SKM-1 treated with dmso at 0.1 percent for 144 hours (cell line): ENCODE measurements around the gene HOXB6.

Experiments used
- DNase-seq: peaks from one replicate; lab custom pipeline; 2025; ENCODE audit not compliant: unreplicated experiment; lab: John Stamatoyannopoulos, UW

The HOXB6 gene

GRCh38 chr17:48636177-48637018, 31.6 kb upstream of the HOXB6 start:
- DNase-seq, result peak; percentile 51

GRCh38 chr17:48634493-48635208, 29.9 kb upstream of the HOXB6 start:
- DNase-seq, result no peak

- no peak for DNase-seq
These were observed 28.5 kb upstream of the HOXB6 start for GRCh38 chr17:48633266-48633677.

DNA sequence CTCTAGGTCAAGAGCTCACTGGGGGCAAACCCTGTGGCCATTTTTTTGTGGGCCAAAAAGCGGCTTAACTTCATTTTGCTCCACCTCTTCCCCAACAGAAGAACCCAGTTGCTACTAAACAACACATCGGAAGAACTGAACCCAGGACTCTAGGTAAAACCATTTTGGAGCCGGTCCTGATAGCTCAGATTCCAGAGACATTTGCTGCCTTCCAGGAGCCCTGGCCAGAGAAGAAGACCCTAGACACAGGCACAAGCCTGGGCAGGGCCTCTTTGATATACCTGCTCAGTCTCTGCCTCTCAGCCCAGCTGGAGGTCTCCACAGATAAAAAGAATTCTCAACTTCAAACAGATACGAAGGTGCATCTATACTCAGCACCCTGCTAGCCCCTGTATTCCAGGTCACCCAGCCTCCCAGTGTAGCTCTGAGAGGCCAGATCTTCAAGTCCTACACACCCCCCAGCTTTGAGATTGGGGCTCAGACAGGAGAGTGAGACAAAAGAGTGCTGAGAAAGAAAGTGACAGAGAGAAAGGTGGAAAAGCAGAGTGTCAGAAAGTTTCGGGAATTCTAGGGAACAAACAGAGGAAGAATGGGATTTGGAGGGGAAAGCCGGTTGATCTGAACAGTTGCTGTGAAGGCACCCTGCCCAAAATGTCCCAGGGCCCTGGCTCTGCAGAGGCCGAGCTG, 27.9 kb upstream of the HOXB6 start:
- no peak for DNase-seq

DNA sequence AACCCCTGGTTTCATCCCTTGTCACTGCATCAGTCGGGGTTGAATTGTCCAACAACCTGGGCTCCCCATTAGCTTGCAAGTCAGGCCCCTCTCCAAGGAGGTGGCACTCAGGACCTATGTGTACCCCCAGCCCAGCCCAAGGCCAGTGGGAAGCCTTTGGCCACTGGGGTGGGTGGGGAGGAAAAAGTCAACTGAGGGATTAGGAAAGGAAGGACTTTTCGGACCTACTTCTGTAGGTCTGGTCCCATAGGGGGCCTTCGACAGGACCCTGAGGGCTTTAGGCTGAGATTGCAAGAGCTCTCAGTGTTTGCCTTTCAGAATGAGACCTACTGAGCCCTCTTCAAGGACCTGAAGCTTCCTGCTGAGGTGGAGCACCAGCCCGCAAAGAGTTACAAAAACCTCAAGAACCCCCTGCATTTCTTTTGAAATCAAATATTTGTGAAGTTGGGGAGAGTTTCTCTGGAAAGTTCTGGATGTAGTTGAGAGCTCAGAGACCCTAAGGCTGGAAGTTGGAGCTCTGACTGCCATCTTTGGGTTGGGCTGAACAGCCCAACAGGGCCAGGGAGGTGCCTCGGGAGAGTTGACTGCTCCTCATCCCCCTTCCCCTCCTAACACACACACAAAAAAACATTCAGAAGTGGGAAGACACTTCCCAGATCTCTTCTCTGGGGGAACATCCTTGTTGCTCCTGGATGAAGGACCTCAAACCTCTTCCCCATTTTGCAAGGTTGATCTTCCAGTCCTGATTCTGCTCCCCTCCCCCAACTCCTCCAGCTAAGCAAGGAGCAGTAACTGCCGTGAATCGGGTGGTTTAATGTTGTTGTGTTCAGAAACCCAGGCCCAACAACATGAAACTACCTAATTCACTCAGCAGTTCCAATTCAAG, 27.1 kb upstream of the HOXB6 start:
- DNase-seq, result no peak

DNA sequence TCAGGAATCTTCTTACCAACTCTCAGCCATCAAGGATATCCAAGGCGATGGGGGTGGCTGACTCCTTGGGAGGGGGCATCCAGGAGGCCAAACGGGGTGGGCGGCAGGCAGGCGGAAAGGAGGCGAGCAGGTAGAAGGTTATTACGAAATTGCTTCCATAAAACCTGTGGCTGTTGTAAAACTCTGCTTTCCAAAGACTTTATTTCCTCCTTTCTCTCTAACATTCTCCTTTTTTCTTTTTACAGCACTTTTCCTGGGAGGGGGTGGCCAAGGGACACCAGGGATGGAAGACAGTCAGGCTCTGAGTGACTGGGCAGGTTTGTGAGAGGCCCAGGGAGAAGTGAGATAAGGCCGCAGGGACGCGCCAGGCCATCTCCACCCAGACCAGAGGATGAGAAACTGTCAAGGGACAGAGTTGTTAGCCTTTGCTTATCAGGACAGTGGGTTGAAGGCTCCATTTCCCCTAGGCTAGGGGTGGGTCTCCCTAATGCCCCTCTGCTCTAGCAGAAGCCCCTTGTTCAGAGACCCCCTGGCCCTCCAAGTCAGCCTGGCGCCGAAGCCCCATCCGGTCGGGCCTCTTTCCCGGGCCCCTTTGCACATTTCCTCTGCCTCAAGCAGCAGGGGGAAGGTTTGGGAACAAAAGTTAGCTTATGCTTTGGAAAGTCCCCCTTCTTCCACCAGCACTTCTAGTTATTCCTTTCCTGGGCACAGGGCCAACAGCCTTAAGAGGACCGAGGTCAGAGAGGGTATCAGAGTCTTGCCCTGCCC, 26.3 kb upstream of the HOXB6 start:
- DNase-seq, result no peak

DNA sequence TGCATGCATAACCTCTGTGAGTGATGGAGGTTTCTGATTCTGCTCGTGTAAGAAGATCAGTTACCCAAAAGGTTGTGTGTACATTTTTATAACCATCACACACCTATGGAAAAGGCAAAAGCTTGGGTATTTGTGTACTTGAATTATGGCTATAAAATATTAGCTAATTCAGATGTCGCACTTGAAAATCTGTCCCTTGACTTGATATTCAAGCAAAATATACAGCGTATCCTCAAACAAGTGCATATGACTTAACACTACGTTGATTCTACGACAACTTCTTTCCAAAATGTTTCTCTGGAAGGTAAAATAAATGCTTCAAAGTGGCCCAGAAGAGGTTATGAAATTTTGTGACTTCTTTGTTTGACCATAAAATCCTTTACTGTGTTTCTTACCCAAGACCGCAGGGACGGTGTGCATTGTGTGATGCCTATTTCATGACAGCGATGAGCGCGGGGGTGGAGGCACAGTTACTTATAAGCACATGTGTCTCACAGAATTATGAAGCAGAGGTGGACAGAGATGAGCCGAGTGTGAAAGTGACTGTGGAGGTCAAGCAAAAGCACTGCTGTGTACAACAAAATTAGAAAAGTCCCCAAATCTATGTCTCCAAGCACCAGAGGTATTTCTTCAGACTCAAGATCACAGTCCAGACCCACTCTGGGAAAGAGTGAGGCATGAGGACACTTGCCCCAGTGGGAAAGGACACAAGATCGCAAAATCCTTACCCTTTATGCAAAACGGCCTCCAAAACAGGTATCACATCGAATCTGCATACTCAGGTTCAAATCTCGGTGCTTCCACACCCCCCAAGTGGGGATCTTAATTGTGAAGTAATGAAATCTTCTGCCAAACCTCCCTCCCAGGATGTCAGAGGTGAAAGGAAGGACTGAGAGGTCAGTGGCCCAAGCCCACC, 25.5 kb upstream of the HOXB6 start:
- no peak for DNase-seq

DNA sequence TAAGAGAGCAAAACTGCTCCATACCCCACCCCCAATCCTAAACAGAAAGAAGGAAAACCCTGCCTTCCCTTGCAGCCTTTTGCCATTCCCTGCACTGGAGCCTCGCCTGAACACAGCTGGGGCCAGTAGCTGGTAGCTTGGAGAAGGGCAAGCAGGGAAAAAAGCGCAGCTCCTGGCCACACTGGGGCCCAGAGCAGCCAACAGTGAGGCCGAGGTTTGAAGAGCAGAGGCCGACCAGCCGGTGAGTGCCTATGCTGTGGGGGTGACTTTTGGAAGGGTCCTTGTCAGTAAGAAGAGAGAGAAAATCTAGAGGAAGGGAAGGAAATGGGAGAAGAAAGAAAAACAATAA, 24.6 kb upstream of the HOXB6 start:
- DNase-seq, result no peak

DNA sequence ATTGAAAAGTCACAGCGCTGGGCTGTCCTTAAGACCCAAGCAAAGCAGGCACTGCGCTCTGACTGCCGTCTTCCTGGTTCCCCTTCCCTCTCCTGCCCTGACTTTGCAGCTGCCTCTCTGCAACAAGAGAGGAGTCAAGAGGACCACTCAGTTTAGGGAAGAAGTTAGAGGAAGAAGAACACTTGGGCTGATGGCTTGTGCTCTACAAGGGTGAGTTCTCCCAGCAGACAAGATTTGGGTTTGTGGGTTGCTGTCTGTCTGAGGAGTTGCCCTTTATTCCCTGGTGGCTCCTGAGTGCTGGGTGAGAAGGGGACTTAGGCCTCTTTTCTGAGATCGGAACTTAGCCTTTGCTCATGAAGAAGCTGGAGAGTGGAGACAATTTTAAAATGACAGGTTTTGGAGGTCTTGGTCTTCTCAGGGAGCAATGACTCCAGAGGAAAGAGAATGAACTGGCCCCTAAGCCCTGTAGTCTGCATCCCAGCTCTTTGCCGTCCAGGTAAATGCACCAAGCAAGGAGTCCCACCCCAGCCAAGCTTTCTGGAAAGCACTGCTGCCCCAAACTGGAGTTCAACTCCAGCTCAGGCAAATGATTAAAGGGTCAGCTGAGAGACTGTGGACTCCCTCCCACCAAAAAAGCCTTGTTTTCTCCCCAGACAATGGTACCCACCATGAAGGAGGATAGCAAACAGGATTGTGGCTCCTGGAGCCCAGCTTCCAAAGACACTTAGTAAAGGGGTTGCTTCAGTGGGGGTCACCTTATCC, 24.0 kb upstream of the HOXB6 start:
- no peak for DNase-seq

GRCh38 chr17:48627623-48628521, 23.1 kb upstream of the HOXB6 start:
- DNase-seq, result no peak

GRCh38 chr17:48627118-48627597, 22.4 kb upstream of the HOXB6 start:
- no peak for DNase-seq

DNA sequence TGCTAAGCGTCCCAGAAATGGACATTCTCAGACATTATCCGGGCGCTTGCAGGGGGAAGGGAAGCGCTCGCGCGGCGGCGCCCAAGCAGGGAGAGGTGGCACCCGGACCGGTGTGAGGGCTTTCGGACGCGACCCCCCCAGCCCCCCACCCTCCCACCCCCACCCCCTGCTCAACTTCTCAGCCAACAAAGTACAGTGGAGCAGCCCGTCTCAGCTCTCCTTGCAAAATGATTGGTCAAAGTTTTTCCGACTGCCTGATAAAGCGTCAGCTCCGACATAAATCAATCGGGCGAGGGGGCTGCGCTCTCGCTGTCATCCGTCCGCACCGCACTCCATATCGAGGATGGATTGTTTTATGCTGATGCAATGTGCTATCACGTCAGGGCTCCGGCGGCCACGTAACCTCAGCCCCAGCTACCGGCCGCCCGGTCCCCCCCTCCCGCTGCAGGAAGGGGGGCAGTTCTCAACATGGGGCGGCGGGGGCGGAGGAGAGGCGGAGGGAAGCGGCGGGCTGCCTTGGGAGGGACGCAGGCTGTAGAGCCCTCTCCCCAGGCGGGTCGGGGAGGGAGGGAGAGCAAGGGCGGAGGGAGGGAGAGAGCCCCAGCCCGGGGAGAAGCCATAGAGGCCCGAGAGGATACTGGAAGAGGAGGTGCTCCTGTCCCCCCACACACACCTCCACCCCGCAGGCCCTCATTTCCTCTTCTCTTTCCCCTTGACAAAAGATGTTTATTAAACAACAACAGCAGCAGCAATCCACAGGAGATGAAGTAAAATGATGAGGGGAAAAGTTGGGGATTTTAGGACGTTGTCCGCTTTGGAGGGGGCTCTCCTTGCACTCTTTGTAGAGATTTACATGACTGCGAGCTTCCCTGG, 21.7 kb upstream of the HOXB6 start, which contains the start of gene HOXB9:
Gene HOXB9, minus strand, starts transcription at position 114 of the 873 bp plus-strand sequence. Its CDS starts 89 bp downstream, at position 25.
- DNase-seq, result no peak

DNA sequence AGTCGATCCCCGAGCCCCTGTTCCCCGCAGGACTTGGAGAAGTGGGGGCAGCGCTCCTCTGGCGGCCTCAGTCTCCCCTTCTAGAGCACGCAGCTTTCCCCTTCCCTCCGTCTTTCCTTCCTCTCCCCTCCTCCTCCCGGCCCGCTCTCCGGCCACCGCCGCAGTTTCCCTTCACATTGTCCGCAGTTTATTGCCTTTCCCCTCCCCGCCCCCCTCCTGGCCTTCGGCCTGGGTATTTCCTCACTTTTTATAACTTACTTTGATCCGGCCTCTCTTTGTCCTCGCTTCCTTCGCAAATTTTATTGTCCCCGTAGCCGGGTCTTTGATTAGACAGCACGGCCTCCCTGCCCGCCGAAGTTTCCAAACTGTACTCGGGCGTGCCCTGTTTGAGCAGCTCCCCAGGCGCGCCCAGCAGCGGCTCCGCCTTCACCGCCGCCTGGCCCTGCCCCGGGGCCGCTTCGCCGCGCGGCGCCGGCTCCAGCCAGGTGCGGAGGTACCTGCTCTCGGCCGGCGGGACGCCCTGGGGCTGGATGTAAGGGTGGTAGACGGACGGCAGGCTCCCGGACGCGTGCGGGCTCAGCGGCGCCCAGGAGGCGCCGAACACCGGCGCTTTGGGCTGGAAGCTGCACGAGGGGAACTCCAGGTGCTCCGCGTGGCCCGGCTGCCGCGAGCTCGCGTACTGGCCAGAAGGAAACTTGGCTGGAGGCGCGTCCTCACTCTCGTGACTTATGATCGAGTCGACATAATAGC, 20.9 kb upstream of the HOXB6 start:
- no peak for DNase-seq

DNA sequence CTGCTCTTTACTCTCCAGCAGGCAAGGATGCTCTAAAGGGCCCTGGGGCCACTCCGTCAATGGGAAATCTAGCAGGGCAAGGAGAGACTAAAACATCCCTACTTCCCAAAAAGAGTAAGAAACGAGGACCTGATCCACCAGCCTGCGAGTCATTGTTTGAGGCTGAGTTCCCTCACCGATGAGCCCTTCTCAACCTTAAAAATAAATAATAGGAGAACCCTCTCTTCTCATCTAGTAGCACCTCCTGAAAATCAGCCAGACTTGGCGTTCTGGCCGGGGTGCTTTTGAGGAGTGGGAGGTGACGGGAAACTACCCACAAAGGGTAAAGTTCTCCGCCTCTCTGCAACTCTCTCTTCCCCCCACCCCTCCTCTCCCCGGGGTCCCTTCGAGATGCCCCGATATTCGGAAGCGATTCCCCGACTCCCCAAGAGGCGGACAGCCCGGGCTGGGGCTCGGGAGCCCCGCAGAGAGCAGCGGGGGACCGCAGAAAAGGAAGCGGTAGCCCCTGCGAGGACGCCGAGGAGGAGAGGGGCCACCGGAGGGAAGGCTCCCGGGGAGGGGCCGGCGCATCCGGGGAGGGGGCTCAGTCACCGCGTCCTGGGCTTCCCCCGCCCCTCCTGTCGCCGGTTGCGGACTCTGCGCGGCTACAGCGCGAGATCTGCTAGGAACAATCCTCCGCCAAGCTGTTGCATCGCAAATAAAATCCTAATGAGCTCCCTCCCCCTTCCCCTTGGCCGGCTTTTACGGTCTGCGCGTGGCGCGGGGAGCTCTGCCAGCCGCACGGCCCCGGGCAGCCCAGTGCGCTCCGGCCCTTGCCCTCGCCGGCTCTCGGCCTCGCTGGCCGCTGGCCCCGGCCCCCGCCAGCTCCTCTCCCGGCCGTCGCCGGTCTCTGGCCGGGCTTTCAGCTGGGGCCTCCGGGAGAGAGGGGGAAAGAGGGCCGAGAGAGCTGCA, 20.0 kb upstream of the HOXB6 start:
- DNase-seq, result no peak
